ENCODE measurements around the gene STK32B.

- TF ChIP-seq CTCF (IDR thresholded peaks at IDR 0.05 in 8 of 11, conservative IDR thresholded peaks at IDR 0.05 in 3 of 11) (no peak), POLR2A (IDR thresholded peaks at IDR 0.05) (no peak), POLR2AphosphoS5 (IDR thresholded peaks at IDR 0.05) (no peak)
Observed at GRCh38 chr4:5370286-5370685, 319.0 kb downstream of the STK32B start.

All from spleen (tissue), 7 donors.